Fibroblast of gingiva (primary cell): ENCODE measurements around the gene DAPK3.

Experiments used
- DNase-seq: peaks from one replicate; pipeline ENCODE4 v3.0.0-alpha.2; 2011; ENCODE audit warnings: low read depth

DAPK3 gene

GRCh38 chr19:3910105-3910504, 60.8 kb downstream of the DAPK3 start:
- DNase-seq, result no peak
